SK-N-MC (cell line): ENCODE measurements around the gene ZNF134.

Experiments used
- EZH2 ChIP-seq: fragments of 200-600 bp; sonication (generic); IDR thresholded peaks from one replicate; pipeline ENCODE4 v1.6.1; 2017; ENCODE audit warnings: antibody characterized with exemption
- POLR2AphosphoS5 ChIP-seq: IDR thresholded peaks from 2 replicates; pipeline ENCODE4 v1.6.1; 2012; ENCODE audit warnings: mild to moderate bottlenecking, low read depth, low read length, borderline replicate concordance

- TF ChIP-seq EZH2: no peak
- peak; percentile 64 for TF ChIP-seq POLR2AphosphoS5
These were observed 14.2 kb upstream of the ZNF134 start, which contains the start of gene ZNF530 for GRCh38 chr19:57599761-57600383.
